Measurements from ENCODE around the gene C1orf87.

C1orf87 gene

GRCh38 chr1:60008500-60008899 lies 65.1 kb downstream of the C1orf87 start:
- in situ Hi-C loops (cut with MboI; ENCODE audit: low pct_unique_long_range_greater_than_20kb, low sequenced_read_pairs): no loop called here
- DNase-seq: no peak

- DNase-seq: no peak
- in situ Hi-C loops (cut with MboI; ENCODE audit: low pct_unique_long_range_greater_than_20kb, low sequenced_read_pairs): no loop called here
These were observed 72.9 kb downstream of the C1orf87 start for GRCh38 chr1:60000625-60001024.

GRCh38 chr1:59999746-60000145 lies 73.8 kb downstream of the C1orf87 start:
- in situ Hi-C loops (cut with MboI; ENCODE audit: low pct_unique_long_range_greater_than_20kb, low sequenced_read_pairs): no loop called here
- no peak for DNase-seq

GRCh38 chr1:59999006-59999405 lies 74.6 kb downstream of the C1orf87 start:
- DNase-seq: no peak
- in situ Hi-C loops (cut with MboI; ENCODE audit: low pct_unique_long_range_greater_than_20kb, low sequenced_read_pairs): no loop called here

- in situ Hi-C loops (cut with MboI; ENCODE audit: low pct_unique_long_range_greater_than_20kb, low sequenced_read_pairs): no loop called here
- no peak for DNase-seq
These were observed 76.0 kb downstream of the C1orf87 start for GRCh38 chr1:59997479-59998115.

- in situ Hi-C loops (cut with MboI; ENCODE audit: low pct_unique_long_range_greater_than_20kb, low sequenced_read_pairs): no loop called here
- DNase-seq: no peak
These were observed 79.0 kb downstream of the C1orf87 start for GRCh38 chr1:59994302-59995198.

- in situ Hi-C loops (cut with MboI; ENCODE audit: low pct_unique_long_range_greater_than_20kb, low sequenced_read_pairs): no loop called here
- no peak for DNase-seq
These were observed 81.3 kb downstream of the C1orf87 start for GRCh38 chr1:59992040-59992820.

GRCh38 chr1:59990470-59990869 lies 83.1 kb downstream of the C1orf87 start:
- no peak for DNase-seq
- in situ Hi-C loops (cut with MboI; ENCODE audit: low pct_unique_long_range_greater_than_20kb, low sequenced_read_pairs): no loop called here

- in situ Hi-C loops (cut with MboI; ENCODE audit: low pct_unique_long_range_greater_than_20kb, low sequenced_read_pairs): no loop called here
- DNase-seq: no peak
These were observed 86.9 kb downstream of the C1orf87 start for GRCh38 chr1:59986516-59987310.

- in situ Hi-C loops (cut with MboI; ENCODE audit: low pct_unique_long_range_greater_than_20kb, low sequenced_read_pairs): no loop called here
- no peak for DNase-seq
These were observed 87.6 kb downstream of the C1orf87 start for GRCh38 chr1:59985911-59986515.

- in situ Hi-C loops (cut with MboI; ENCODE audit: low pct_unique_long_range_greater_than_20kb, low sequenced_read_pairs): no loop called here
- no peak for DNase-seq
These were observed 93.9 kb downstream of the C1orf87 start for GRCh38 chr1:59979666-59980065.

- in situ Hi-C loops (cut with MboI; ENCODE audit: low pct_unique_long_range_greater_than_20kb, low sequenced_read_pairs): no loop called here
- no peak for DNase-seq
These were observed 95.1 kb downstream of the C1orf87 start for GRCh38 chr1:59978511-59978910.

- DNase-seq: no peak
- in situ Hi-C loops (cut with MboI; ENCODE audit: low pct_unique_long_range_greater_than_20kb, low sequenced_read_pairs): no loop called here
These were observed 95.5 kb downstream of the C1orf87 start for GRCh38 chr1:59978026-59978425.

- no peak for DNase-seq
- in situ Hi-C loops (cut with MboI; ENCODE audit: low pct_unique_long_range_greater_than_20kb, low sequenced_read_pairs): no loop called here
These were observed 96.5 kb downstream of the C1orf87 start for GRCh38 chr1:59977075-59977410.

GRCh38 chr1:59976194-59977074 lies 97.1 kb downstream of the C1orf87 start:
- in situ Hi-C loops (cut with MboI; ENCODE audit: low pct_unique_long_range_greater_than_20kb, low sequenced_read_pairs): no loop called here
- DNase-seq: peak; percentile 63

GRCh38 chr1:59973719-59974118 lies 99.9 kb downstream of the C1orf87 start:
- in situ Hi-C loops (cut with MboI; ENCODE audit: low pct_unique_long_range_greater_than_20kb, low sequenced_read_pairs): no loop called here
- no peak for DNase-seq

GRCh38 chr1:59972216-59972927 lies 101.2 kb downstream of the C1orf87 start:
- no peak for DNase-seq
- in situ Hi-C loops (cut with MboI; ENCODE audit: low pct_unique_long_range_greater_than_20kb, low sequenced_read_pairs): no loop called here

All from KBM-7 (cell line).